Activated gamma-delta T cell (primary cell): ENCODE measurements around the gene UMODL1.

Experiments used
- DNase-seq: peaks from one replicate; lab custom pipeline; 2025; lab: John Stamatoyannopoulos, UW

The UMODL1 gene

GRCh38 chr21:42039911-42040351 lies 31.2 kb upstream of the UMODL1 start:
- no peak for DNase-seq

DNA sequence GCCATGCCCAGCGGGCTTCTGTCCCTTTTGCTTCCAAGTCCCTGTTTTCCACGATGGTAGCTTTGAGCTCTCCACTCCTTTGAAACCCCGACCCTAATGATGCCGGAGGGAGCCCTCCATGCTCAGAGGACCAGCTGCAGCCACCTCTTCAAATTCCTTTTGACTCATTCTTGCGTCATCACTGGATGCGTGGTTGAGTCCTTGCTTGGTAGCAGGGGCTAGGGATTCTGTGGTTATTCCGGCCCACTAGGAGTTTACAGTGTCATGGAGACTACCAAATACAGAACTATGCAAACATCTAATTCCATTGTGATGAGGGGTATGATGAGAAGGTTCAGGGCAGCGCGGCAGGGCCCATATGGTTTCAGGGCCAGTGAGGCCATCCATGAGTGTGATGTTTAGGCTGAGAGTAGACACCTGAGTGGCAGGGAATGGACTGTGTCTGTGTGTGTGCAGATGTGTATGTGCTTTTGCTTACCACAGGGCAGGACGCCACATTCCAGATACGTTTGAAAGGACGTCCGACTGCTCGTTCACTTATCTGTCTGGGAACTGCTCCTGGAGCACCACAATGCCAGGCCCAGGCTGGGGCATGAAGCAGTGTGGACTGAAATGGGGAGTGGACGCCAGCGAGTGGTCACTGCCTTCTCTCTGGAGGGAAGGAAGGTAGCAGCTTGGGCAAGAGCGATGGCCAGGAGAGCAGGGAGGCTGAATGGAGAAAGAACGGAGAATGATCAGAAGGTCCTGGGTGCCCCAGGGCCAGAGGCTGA lies 30.5 kb upstream of the UMODL1 start:
- no peak for DNase-seq

GRCh38 chr21:42041246-42041645 lies 29.9 kb upstream of the UMODL1 start:
- no peak for DNase-seq

DNA sequence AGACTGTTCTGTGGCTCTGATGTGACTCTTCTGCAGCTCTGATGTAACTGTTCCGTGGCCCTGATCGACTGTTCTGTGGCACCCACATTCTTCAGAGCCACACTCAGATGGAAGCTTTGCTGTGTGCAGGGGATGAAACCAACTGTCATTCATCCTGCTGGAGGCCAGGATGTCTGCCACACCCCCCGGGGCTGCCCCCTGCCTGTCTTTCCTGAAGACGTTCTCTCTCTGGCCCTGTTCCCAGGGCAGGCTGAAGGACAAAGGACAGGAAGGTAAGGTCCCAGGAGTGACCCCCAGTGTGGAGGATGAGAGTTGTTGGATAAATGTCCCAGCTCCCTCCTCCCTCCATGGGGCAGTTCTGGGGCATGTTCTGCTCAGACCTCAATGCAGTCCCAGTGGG lies 29.4 kb upstream of the UMODL1 start:
- no peak for DNase-seq

- DNase-seq = no peak
Measured at GRCh38 chr21:42042651-42043050, 28.5 kb upstream of the UMODL1 start.

- no peak for DNase-seq
Measured at GRCh38 chr21:42043201-42043895, 27.8 kb upstream of the UMODL1 start.

GRCh38 chr21:42043961-42044360 lies 27.2 kb upstream of the UMODL1 start:
- no peak for DNase-seq

- DNase-seq = no peak
Measured at GRCh38 chr21:42044871-42045495, 26.1 kb upstream of the UMODL1 start.

DNA sequence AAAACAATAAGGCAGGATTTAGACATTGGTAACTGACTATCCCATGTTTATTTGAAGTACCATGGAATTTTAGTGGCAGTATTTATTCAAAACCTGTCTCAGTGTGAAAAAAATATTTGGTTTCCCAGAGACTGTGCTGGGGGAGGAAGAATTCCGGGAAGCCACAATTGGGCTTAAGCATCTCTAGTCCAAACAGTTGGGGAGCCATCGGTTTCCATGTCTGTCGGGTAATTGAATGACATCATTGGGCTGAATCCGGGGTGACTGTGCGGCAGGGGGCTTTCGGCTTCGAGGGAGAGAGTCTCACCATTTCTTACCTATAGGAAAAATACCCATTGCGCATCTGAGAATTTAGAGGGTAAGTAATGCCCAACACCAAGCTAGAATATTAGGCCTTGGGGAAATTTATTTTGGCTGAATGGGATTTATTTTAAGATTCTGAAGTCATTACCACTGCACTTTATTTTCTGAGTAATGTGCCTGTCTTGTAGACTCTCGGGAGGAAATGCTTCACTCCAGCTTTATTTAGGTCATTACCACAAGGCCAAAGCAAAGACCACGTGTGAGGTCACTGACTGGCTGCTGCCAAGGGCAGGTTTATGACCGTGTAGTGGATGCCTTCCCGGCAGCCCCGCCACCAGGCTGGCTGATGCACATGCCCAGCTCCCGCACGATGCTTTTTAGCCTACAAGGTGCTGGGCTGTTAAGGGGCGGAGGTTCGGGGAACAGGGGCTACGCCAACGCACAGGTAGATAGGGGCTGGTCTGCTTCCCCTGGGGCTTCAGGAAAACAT lies 23.1 kb upstream of the UMODL1 start:
- DNase-seq = no peak

DNA sequence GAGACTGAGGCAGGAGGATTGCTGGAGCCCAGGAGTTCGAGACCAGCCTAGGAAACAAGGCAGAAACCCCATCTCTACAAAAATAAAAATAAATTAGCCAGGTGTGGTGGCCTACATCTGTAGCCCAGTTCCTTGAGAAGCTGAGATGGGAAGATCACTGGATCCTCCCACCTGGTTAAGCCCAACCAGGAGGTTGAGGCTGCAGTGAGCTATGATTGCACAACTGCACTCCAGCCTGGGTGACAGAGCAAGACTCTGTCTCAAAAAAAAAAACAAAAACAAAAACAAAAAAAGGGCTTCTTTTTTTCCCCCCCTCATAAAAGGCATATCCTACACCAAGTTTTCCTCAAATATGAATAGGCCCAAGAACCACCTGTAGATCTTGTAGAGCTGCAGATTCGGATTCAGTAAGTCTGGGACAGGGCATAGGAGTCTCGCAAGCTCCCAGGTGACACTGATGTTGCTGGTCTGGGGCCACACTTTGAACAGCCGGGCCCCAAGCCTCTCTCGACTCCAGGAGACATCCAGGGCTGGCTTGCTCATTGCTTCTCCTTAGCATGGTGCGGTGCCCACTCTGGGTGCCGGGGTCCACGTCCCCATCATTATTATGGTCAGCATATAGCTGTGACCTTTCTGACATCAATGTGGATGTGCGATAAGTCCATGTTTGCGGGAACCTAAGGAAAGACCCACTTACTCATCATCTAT lies 22.1 kb upstream of the UMODL1 start:
- no peak for DNase-seq

DNA sequence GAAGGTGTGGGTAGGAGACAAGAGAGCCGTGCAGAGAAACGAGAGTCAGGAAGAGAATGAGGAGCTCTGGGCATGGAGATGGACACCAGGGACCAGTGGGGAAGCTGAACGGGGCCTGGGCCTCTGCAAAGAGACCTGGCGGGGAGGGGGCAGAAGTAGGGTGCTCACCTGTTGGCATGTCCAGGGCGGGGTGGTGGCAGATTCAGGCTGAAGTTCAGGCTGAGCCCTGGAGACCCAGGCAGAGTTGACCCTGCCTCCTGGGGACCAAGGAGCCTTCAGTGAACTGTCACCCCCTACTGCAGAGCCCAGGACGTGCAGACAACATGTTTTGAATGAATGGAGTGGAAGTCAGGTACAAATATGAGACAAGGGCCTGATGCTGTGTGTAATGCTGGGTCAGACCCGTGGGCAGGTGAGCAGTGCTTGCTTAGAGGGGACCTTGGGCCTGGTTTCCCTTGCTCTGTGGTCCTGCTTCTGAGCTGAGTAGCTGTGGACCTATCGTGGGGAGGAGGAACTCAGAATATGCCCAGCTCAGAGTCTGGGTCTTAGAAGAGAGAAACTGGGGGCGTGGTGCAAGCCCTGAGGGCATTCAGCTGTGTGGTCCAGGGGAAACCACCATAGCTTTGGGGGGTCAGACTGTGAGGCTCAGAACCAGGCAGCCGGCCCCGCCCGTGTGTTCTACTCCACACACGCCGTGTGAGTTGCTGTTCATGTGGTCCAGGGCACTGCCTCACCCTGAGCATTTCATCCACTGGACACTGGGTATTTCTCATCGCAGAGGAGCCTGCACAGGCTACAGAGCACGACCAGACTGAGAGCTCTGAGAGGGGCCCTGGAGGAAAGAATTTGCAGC lies 21.3 kb upstream of the UMODL1 start:
- DNase-seq = no peak

GRCh38 chr21:42051788-42052187 lies 19.3 kb upstream of the UMODL1 start:
- no peak for DNase-seq

DNA sequence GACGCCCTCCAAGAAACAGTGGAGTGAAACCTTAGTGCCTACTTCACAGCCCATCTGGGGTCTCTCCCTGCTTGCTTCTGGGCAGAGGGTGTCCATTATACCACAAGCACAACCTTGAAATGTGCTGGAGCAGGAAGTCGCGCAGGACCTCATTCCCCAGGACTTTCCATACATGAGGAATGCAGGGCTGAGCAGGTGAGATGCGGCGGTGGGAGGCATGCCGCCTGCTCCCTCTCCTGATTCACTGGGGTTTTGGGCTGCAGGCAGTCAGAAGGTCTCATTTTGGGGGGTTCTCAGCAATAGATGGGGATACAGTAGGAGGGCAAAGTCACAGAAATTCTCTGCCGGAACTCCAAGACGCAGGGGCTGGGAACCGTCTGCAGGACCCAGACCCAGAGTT lies 15.7 kb upstream of the UMODL1 start:
- no peak for DNase-seq

GRCh38 chr21:42056468-42056867 lies 14.6 kb upstream of the UMODL1 start:
- no peak for DNase-seq

- no peak for DNase-seq
Measured at GRCh38 chr21:42056996-42057689, 14.0 kb upstream of the UMODL1 start.

DNA sequence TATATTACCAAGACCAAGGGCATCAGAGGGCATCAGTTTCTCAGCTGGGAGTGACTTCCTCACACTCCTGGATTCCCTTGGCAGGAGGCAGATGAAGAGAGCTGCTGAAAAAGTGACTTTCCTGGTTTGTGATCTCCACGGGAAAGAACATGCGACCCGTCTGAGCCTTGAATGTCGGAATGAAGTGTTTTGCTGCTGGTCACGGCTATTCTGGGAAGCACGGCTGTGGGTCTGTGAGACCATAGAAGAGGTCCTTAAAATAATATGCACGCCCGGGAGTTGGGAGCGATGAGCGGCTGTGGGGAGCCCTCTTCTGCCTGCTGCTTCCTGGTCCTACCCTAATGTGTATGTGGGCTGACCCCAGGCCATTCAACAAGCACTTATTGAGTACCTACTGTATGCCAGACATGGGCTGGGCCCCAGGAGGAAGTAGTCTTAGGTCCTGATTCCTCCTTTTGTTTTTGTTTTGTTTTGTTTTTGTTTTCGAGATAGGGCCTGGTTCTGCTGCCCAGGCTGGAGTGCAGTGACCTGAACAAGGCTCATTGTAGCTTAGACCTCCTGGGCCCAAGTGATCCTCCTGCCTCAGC lies 13.2 kb upstream of the UMODL1 start:
- no peak for DNase-seq

- DNase-seq = no peak
Measured at GRCh38 chr21:42058631-42059111, 12.4 kb upstream of the UMODL1 start.

GRCh38 chr21:42059141-42059540 lies 12.0 kb upstream of the UMODL1 start:
- DNase-seq = no peak

GRCh38 chr21:42059721-42060120 lies 11.4 kb upstream of the UMODL1 start:
- DNase-seq = no peak
